ENCODE results near the gene AP2A1. TPM values are rescaled to one million over a fixed set of nuclear protein-coding genes. Genes with fewer than 3 reads are reported as not detected.

AP2A1 gene
- total and polyA plus RNA-seq, 9 donors = 37.8 to 126 (median 88.1) TPM

DNA sequence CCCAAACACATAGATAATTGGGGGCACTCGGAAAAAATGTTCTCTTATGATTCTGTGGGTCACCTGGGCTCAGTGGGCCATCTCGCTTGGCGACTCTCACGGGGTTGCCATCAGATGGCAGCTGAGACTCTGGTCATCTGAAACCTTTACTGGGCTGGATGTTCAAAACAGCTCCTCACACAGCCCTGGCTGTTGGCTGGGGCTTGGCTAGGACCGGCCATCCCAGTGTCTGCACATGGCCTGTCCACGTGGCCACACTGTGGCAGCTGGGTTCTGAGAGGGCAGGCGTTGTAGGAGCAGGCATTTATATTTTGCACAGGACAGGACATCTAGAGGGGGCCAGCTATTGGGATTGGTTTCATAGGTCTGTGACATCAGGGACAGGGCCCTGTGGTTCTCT is 66.8 kb downstream of the AP2A1 start:
- no peak for DNase-seq
- TF ChIP-seq, protein P1, sequence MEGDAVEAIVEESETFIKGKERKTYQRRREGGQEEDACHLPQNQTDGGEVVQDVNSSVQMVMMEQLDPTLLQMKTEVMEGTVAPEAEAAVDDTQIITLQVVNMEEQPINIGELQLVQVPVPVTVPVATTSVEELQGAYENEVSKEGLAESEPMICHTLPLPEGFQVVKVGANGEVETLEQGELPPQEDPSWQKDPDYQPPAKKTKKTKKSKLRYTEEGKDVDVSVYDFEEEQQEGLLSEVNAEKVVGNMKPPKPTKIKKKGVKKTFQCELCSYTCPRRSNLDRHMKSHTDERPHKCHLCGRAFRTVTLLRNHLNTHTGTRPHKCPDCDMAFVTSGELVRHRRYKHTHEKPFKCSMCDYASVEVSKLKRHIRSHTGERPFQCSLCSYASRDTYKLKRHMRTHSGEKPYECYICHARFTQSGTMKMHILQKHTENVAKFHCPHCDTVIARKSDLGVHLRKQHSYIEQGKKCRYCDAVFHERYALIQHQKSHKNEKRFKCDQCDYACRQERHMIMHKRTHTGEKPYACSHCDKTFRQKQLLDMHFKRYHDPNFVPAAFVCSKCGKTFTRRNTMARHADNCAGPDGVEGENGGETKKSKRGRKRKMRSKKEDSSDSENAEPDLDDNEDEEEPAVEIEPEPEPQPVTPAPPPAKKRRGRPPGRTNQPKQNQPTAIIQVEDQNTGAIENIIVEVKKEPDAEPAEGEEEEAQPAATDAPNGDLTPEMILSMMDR (IDR thresholded peaks at IDR 0.05) = no peak
- TF ChIP-seq EP300 (IDR thresholded peaks at IDR 0.05) (no peak), POLR2A (IDR thresholded peaks at IDR 0.05) (no peak)
- no peaks in the 10 kb centered on the region for H3K9me3 ChIP-seq
- 84 to 91% (median 86%) methylated on average over 7 of the region's 7 CpGs for WGBS, 3 donors
- intact Hi-C loops (cut with DNase I) = no loop called here
- H3K27me3 ChIP-seq = no peaks in the 10 kb centered on the region
- no peaks in the 10 kb centered on the region for H3K36me3 ChIP-seq
- H3K27ac ChIP-seq = no peak overlapping the region
- H3K4me3 ChIP-seq = no peak overlapping the region
- H3K4me1 ChIP-seq (ENCODE audit: insufficient read depth) = no peaks in the 10 kb centered on the region

DNA sequence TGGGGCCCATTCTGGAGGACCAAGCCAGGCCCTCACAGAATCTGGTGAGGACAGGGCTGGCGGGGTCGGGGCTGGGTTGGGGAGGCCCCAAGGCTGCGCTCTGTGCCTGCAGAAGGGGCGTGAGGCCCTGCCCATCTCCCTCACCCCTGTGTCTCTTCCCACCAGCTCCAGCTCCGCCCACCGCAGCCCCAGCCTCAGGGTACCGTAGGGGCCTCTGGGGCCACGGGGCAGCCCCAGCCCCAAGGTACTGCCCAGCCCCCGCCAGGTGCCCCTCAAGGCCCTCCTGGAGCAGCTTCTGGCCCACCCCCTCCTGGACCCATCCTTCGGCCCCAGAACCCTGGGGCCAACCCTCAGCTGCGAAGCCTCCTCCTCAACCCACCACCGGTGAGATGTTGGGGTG is 68.8 kb downstream of the AP2A1 start:
- intact Hi-C loops (cut with DNase I) = no loop called here
- no peak overlapping the region for H3K4me3 ChIP-seq
- H3K27me3 ChIP-seq = no peaks in the 10 kb centered on the region
- TF ChIP-seq, protein P1 (IDR thresholded peaks at IDR 0.05) = no peak
- TF ChIP-seq EP300 (IDR thresholded peaks at IDR 0.05) = no peak
- no peak for TF ChIP-seq POLR2A (IDR thresholded peaks at IDR 0.05)
- H3K4me1 ChIP-seq (ENCODE audit: insufficient read depth) = no peaks in the 10 kb centered on the region
- no peaks in the 10 kb centered on the region for H3K36me3 ChIP-seq
- DNase-seq = peak in 1 of 5 donors; percentile 36
- 90 to 94% (median 91%) methylated on average over 11 to 12 of the region's 12 CpGs for WGBS, 3 donors
- H3K27ac ChIP-seq = no peak overlapping the region
- no peaks in the 10 kb centered on the region for H3K9me3 ChIP-seq

DNA sequence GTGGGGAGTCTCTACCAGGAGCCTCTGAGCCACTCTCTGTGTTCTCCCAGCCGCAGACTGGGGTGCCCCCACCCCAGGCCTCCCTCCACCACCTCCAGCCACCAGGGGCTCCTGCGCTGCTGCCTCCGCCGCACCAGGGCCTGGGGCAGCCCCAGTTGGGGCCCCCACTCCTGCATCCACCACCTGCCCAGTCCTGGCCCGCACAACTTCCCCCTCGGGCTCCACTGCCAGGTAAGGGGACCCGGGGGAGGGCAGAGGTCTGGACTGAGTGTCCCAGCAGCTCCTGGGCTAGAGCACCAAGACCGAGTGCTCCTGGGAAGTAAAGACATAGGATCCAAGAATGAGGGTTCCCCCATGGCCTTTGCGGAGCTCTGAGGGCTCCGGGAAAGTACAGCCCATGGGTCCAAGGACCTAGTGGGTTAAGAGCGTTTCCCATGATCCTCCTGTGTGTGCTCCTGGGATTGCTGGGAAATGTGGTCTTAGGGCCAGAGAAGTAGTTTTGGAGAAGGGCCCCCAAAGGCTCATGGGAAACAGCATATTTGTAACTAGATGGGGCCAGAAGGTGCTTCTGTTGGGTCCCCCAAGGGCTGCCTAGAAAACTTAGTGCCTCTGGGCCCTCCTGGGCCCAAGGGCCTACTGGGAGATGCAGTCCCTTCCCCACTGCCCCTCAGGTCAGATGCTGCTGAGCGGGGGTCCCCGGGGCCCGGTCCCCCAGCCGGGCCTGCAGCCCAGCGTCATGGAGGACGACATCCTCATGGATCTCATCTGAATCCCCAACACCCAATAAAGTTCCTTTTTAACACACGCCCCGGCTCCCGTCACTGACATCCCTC is 69.6 kb downstream of the AP2A1 start:
- no peak overlapping the region for H3K4me3 ChIP-seq
- DNase-seq = no peak
- no peaks in the 10 kb centered on the region for H3K27me3 ChIP-seq
- no peaks in the 10 kb centered on the region for H3K4me1 ChIP-seq (ENCODE audit: insufficient read depth)
- no peaks in the 10 kb centered on the region for H3K9me3 ChIP-seq
- TF ChIP-seq EP300 (IDR thresholded peaks at IDR 0.05) = no peak
- no peak for TF ChIP-seq POLR2A (IDR thresholded peaks at IDR 0.05)
- TF ChIP-seq, protein P1 (IDR thresholded peaks at IDR 0.05) = no peak
- H3K27ac ChIP-seq = no peak overlapping the region
- intact Hi-C loops (cut with DNase I) = no loop called here
- 89 to 93% (median 92%) methylated on average over 20 of the region's 20 CpGs for WGBS, 3 donors
- no peaks in the 10 kb centered on the region for H3K36me3 ChIP-seq

DNA sequence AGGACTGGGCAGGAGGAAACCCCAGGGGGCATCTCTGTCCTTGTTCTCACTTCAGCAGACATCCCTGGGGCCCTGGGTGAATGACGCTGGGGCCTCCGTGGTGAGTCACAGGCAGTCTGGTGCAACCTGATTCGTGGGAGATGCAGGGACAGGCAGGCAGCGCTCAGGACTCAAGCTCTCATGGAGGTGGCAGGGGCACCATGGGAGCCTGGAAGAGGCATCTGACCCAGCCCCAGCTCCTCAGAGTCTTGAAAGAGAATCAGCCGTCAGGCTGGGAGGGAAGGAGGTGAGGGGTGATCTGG is 70.2 kb downstream of the AP2A1 start:
- Histone ChIP-seq H3K4me3 (no peak overlapping the region), H3K9me3 (no peaks in the 10 kb centered on the region), H3K36me3 (no peaks in the 10 kb centered on the region), H3K27me3 (no peaks in the 10 kb centered on the region), H3K4me1 (ENCODE audit: insufficient read depth) (no peaks in the 10 kb centered on the region), H3K27ac (no peak overlapping the region)
- 81 to 90% (median 85%) methylated on average over 5 of the region's 5 CpGs for WGBS, 3 donors
- DNase-seq = no peak
- intact Hi-C loops (cut with DNase I) = no loop called here
- no peak for TF ChIP-seq POLR2A (IDR thresholded peaks at IDR 0.05)
- TF ChIP-seq, protein P1 (IDR thresholded peaks at IDR 0.05) = no peak
- TF ChIP-seq EP300 (IDR thresholded peaks at IDR 0.05) = no peak
